CD14-positive monocyte (primary cell): Measurements from ENCODE around the gene NAT14. TPM values are rescaled to one million over a fixed set of nuclear protein-coding genes. Genes with fewer than 3 reads are reported as not detected.

Experiments used
- DNase-seq, 3 donors: peaks; one replicate each; pipeline ENCODE4 v3.0.0-alpha.2; 2011 to 2022
- H2AFZ ChIP-seq: 2 replicates; pipeline ENCODE4 v1.6.0; 2012; ENCODE audit warnings: mild to moderate bottlenecking, low read depth, low read length, inconsistent platforms; ENCODE audit not compliant: insufficient read depth, poor library complexity, severe bottlenecking
- H3K27ac ChIP-seq, 2 donors: 1 replicate in 1 of 2; 2 replicates in 1 of 2; pipeline ENCODE4 v1.5.1; 2012 to 2013; ENCODE audit warnings: low read length in 2 of 2, control low read depth in 1 of 2, inconsistent platforms in 1 of 2, low read depth in 1 of 2, mild to moderate bottlenecking in 1 of 2
- H3K27me3 ChIP-seq, 2 donors: one replicate each; pipeline versions ENCODE4 v1.6.0 to v1.6.1; 2011 to 2013; ENCODE audit warnings: low read length in 2 of 2; ENCODE audit not compliant: control insufficient read depth in 2 of 2, insufficient read depth in 2 of 2
- H3K36me3 ChIP-seq, 2 donors: replicated peaks in 1 of 2; 1 replicate in 1 of 2; 2 replicates in 1 of 2; pipeline versions ENCODE4 v1.5.1 to v1.6.1; 2012 to 2013; ENCODE audit warnings: low read length in 2 of 2, control low read depth in 1 of 2, inconsistent platforms in 1 of 2, mild to moderate bottlenecking in 1 of 2; ENCODE audit not compliant: insufficient read depth in 2 of 2, control insufficient read depth in 1 of 2
- H3K4me1 ChIP-seq, 2 donors: 1 replicate in 1 of 2; 2 replicates in 1 of 2; pipeline versions ENCODE4 v1.5.1 to v1.6.1; 2012 to 2013; ENCODE audit warnings: low read length in 2 of 2, control low read depth in 1 of 2, inconsistent platforms in 1 of 2, mild to moderate bottlenecking in 1 of 2, moderate library complexity in 1 of 2; ENCODE audit not compliant: insufficient read depth in 2 of 2, control insufficient read depth in 1 of 2
- H3K4me2 ChIP-seq: replicated peaks from 2 replicates; pipeline ENCODE3; 2012; ENCODE audit warnings: low read length, moderate library complexity, mild to moderate bottlenecking; ENCODE audit not compliant: poor library complexity, severe bottlenecking; ENCODE audit errors: extremely low read depth
- H3K4me3 ChIP-seq, 3 experiments: fragments of 200-600 bp in 1 of 3; sonication (generic) in 1 of 3; replicated peaks in 1 of 3; 1 replicate in 2 of 3; 2 replicates in 1 of 3; pipeline ENCODE4 v1.5.1; 2011 to 2013; ENCODE audit warnings: low read length in 3 of 3, mild to moderate bottlenecking in 3 of 3, control low read depth in 2 of 3, low read depth in 2 of 3, inconsistent platforms in 1 of 3, moderate library complexity in 1 of 3
- H3K79me2 ChIP-seq: 2 replicates; pipeline ENCODE4 v1.6.0; 2012; ENCODE audit warnings: mild to moderate bottlenecking, control low read depth, inconsistent platforms, low read length, moderate library complexity; ENCODE audit not compliant: insufficient read depth
- H3K9ac ChIP-seq: 2 replicates; pipeline ENCODE4 v1.6.0; 2017; ENCODE audit warnings: low read length, mild to moderate bottlenecking; ENCODE audit not compliant: insufficient read depth, poor library complexity, severe bottlenecking
- H3K9me3 ChIP-seq, 2 donors: replicated peaks in 1 of 2; 1 replicate in 1 of 2; 2 replicates in 1 of 2; pipeline versions ENCODE4 v1.5.1 to v1.6.1; 2012 to 2013; ENCODE audit warnings: low read length in 2 of 2, control low read depth in 1 of 2; ENCODE audit not compliant: control insufficient read depth in 1 of 2, insufficient read depth in 1 of 2
- H4K20me1 ChIP-seq: 2 replicates; pipeline ENCODE4 v1.6.0; 2012; ENCODE audit warnings: mild to moderate bottlenecking, low read length, control low read depth, moderate library complexity; ENCODE audit not compliant: insufficient read depth
- H3K27ac Mint-ChIP-seq, 7 donors: one replicate each; pipeline ENCODE4 v1.8.0; 2020; ENCODE audit warnings: mild to moderate bottlenecking in 7 of 7, mixed read lengths in 7 of 7, moderate library complexity in 6 of 7, inconsistent platforms in 2 of 7
- H3K27me3 Mint-ChIP-seq, 3 donors: one replicate each; pipeline ENCODE4 v1.8.0; 2021 to 2022; ENCODE audit warnings: low read depth in 3 of 3, mild to moderate bottlenecking in 3 of 3, mixed read lengths in 3 of 3, moderate library complexity in 3 of 3, inconsistent platforms in 1 of 3
- H3K36me3 Mint-ChIP-seq, 2 donors: one replicate each; pipeline ENCODE4 v1.8.0; 2020; ENCODE audit warnings: mixed read lengths in 2 of 2, inconsistent platforms in 1 of 2, mild to moderate bottlenecking in 1 of 2
- H3K4me1 Mint-ChIP-seq: one replicate; pipeline ENCODE4 v1.8.0; 2020; ENCODE audit warnings: mild to moderate bottlenecking, mixed read lengths
- H3K4me3 Mint-ChIP-seq, 2 donors: one replicate each; pipeline ENCODE4 v1.8.0; 2020; ENCODE audit warnings: mild to moderate bottlenecking in 2 of 2, mixed read lengths in 2 of 2, moderate library complexity in 1 of 2
- H3K9me3 Mint-ChIP-seq, 7 donors: one replicate each; pipeline ENCODE4 v1.8.0; 2020 to 2022; ENCODE audit warnings: mixed read lengths in 7 of 7, mild to moderate bottlenecking in 6 of 7, moderate library complexity in 6 of 7, inconsistent platforms in 2 of 7
- CTCF ChIP-seq: fragments of 200-600 bp; IDR thresholded peaks from one replicate; pipeline ENCODE4 v1.8.0; 2022; ENCODE audit warnings: antibody characterized with exemption, mild to moderate bottlenecking
- WGBS: methylation state at CpG from one replicate; pipeline ENCODE4 v1.1.5; 2013; ENCODE audit warnings: missing lambda C conversion rate; ENCODE audit not compliant: insufficient coverage; 5-methylcytosine and 5-hydroxymethylcytosine counted together
- intact Hi-C, 2 donors: fragments of 100-400 bp; cut with micrococcal nuclease; formaldehyde crosslinking; loops; one replicate each; pipeline versions ENCODE4 v1.15.0 to v1.15.1; 2023
- polyA plus RNA-seq, 3 donors: library from polyadenylated mRNA; depleted of rRNA in 1 of 3; unstranded in 2 of 3; stranded (reverse) in 1 of 3; fragments of 300-500 nt in 2 of 3; fragments of >200 nt in 1 of 3; fragmentation: Illumina TruSeq in 2 of 3; gene quantifications; 1 replicate in 2 of 3; 2 replicates in 1 of 3; pipeline ENCODE4 v1.2.3, GENCODE V29; 2012 to 2021

The NAT14 gene
- polyA plus RNA-seq, 3 donors, result 1.5 to 2.2 (median 1.9) TPM

GRCh38 chr19:55481794-55482155 lies 3.2 kb upstream of the NAT14 start:
- no peaks in the 10 kb centered on the region for H3K27me3 ChIP-seq
- H2AFZ ChIP-seq, result no peak overlapping the region
- peaks cover 0 to 2% (median 0%) of the 10 kb centered on the region in 7 donors for H3K9me3 Mint-ChIP-seq
- H4K20me1 ChIP-seq, result peaks cover 47% of the 10 kb centered on the region
- intact Hi-C loops, result no loop called here
- H3K27me3 Mint-ChIP-seq, result peaks cover 2 to 20% (median 7%) of the 10 kb centered on the region in 3 donors
- no peak overlapping the region for H3K27ac Mint-ChIP-seq
- H3K4me3 ChIP-seq, result no peak overlapping the region
- peaks cover 23 to 32% of the 10 kb centered on the region in 2 donors for H3K4me1 ChIP-seq
- TF ChIP-seq CTCF, result no peak
- H3K4me3 Mint-ChIP-seq, result no peak overlapping the region
- 96% methylated on average over 11 of the region's 40 CpGs for WGBS
- H3K4me2 ChIP-seq, result no peak overlapping the region
- peaks cover 16 to 25% of the 10 kb centered on the region in 2 donors for H3K36me3 ChIP-seq
- H3K9ac ChIP-seq, result no peak overlapping the region
- H3K9me3 ChIP-seq, result no peaks in the 10 kb centered on the region
- peaks cover 23% of the 10 kb centered on the region for H3K79me2 ChIP-seq
- peaks cover 19 to 24% of the 10 kb centered on the region in 2 donors for H3K36me3 Mint-ChIP-seq
- peaks cover 34% of the 10 kb centered on the region for H3K4me1 Mint-ChIP-seq
- H3K27ac ChIP-seq, result no peak overlapping the region
- no peak for DNase-seq

GRCh38 chr19:55482156-55482961 lies 2.6 kb upstream of the NAT14 start:
- peaks cover 18 to 27% of the 10 kb centered on the region in 2 donors for H3K4me1 ChIP-seq
- Mint-ChIP-seq H3K4me3 (no peak overlapping the region), H3K27ac (no peak overlapping the region), H3K36me3 (peaks cover 19 to 24% of the 10 kb centered on the region in 2 donors), H3K4me1 (peaks cover 32% of the 10 kb centered on the region), H3K27me3 (peaks cover 2 to 20% (median 9%) of the 10 kb centered on the region in 3 donors), H3K9me3 (peaks cover 0 to 2% (median 0%) of the 10 kb centered on the region in 7 donors)
- no peak overlapping the region for H3K27ac ChIP-seq
- H4K20me1 ChIP-seq, result peaks cover 47% of the 10 kb centered on the region
- no peak overlapping the region for H3K4me3 ChIP-seq
- H3K79me2 ChIP-seq, result peaks cover 19% of the 10 kb centered on the region
- H3K27me3 ChIP-seq, result no peaks in the 10 kb centered on the region
- H3K36me3 ChIP-seq, result peaks cover 16 to 25% of the 10 kb centered on the region in 2 donors
- no peak overlapping the region for H2AFZ ChIP-seq
- 98% methylated on average over 73 of the region's 83 CpGs for whole genome bisulfite sequencing
- no peak overlapping the region for H3K4me2 ChIP-seq
- intact Hi-C loops, result no loop called here
- no peaks in the 10 kb centered on the region for H3K9me3 ChIP-seq
- TF ChIP-seq CTCF, result no peak
- H3K9ac ChIP-seq, result no peak overlapping the region
- DNase-seq, result no peak
